Measurements from ENCODE around the gene CIT.
A peak's percentile ranks its signal among the peaks of the same experiment; 100 is the strongest.

CIT gene

DNA sequence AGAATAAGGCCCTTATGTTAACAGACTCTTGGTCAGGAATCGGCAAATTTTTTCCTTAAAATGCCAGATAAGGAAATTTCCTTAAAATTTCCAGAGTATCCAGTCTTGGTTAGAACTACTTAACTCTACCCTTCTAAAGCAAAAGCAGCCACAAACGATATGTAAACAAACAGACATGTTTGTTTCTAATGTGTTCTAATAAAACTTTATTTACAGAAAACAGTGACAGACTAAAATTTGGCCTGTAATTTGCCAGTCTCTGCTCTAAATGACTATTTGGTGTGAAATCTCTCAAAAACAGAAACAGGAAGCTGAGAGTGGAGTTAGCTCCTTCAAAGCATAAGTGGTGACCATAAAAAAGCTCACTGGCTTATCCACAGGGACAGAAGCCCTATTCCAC lies 131.0 kb downstream of the CIT start:
- CTCF ChIA-PET, result no interaction called here
- peaks cover 32 to 66% of the 10 kb centered on the region in 2 experiments for H3K36me3 ChIP-seq (ENCODE audit: control insufficient read depth in 2 of 2, insufficient read depth in 1 of 2, low read length in 2 of 2)
- POLR2A ChIA-PET, result no interaction called here

DNA sequence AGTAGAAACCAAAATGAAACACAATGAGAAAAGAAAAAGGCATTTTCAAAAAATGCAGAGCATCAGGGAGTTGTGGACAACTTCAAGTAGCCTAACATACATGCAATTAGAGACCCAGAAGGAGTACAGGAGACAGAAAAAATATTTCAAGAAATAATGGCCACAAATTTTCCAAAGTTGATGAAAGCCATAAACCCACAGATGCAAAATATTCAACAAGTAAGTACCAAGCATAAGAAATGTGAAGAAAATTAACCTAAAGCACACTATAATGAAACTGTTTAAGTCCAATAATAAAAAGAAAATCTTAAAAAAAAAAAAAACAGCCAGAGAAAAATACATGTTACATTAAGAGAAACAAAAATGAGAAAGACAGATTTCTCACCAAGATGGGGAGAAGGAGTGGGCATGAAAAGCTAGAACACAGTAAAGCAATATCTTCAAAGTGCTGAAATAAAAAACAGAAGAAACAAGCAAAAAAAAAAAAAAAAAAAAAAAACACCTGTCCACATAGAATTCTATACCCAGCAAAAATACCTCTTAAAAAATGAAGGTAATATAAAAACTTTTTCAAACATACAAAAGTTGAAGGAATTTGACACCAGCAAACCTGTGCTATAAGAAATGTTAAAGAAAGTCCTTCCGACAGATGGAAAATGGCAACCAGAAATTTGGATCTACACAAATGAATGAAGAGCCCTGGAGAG lies 132.1 kb downstream of the CIT start:
- peak; percentile 99 for TF ChIP-seq ZNF558 (tag by site-specific recombination; IDR thresholded peaks at IDR 0.05)
- TF ChIP-seq, protein P1, sequence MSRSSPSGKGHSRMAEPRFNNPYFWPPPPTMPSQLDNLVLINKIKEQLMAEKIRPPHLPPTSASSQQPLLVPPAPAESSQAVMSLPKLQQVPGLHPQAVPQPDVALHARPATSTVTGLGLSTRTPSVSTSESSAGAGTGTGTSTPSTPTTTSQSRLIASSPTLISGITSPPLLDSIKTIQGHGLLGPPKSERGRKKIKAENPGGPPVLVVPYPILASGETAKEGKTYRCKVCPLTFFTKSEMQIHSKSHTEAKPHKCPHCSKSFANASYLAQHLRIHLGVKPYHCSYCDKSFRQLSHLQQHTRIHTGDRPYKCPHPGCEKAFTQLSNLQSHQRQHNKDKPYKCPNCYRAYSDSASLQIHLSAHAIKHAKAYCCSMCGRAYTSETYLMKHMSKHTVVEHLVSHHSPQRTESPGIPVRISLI (tag by site-specific recombination; IDR thresholded peaks at IDR 0.05), result peak; percentile 76
- TF ChIP-seq HOXA7 (CRISPR knock-in tag; IDR thresholded peaks at IDR 0.05; ENCODE audit: borderline replicate concordance), result no peak
- TF ChIP-seq SETDB1 (IDR thresholded peaks at IDR 0.05; ENCODE audit: insufficient read length, low read length), result peak; percentile 88
- ChIA-PET POLR2A (interaction anchor here (0.7 kb wide), 1 partner anchor 12 kb away, joined by 3 read pairs; no protein-coding TSS in a partner anchor), CTCF (interaction anchor here (0.6 kb wide), 1 partner anchor 50 kb away, joined by 6 read pairs; no protein-coding TSS in a partner anchor)
- no peaks in the 10 kb centered on the region for H3K4me1 ChIP-seq (ENCODE audit: control insufficient read depth, insufficient read depth, low read length)
- no peak overlapping the region for H3K27ac ChIP-seq (ENCODE audit: extremely low read depth, low read depth, low read length)
- H3K4me3 ChIP-seq (ENCODE audit: low read depth, low read length), result no peak overlapping the region
- no peaks in the 10 kb centered on the region for H3K9me3 ChIP-seq (ENCODE audit: control insufficient read depth, insufficient read depth, low read depth, low read length)
- H3K36me3 ChIP-seq (ENCODE audit: control insufficient read depth in 2 of 2, insufficient read depth in 1 of 2, low read length in 2 of 2), result peaks cover 36 to 61% of the 10 kb centered on the region in 2 experiments

More for the DNA sequence above, 131.0 kb downstream of the CIT start:
- no peaks in the 10 kb centered on the region for H3K4me1 ChIP-seq (ENCODE audit: control insufficient read depth, insufficient read depth, low read length)
- TF ChIP-seq ZNF626 (tag by site-specific recombination; IDR thresholded peaks at IDR 0.05), result no peak
- TF ChIP-seq, protein P2, sequence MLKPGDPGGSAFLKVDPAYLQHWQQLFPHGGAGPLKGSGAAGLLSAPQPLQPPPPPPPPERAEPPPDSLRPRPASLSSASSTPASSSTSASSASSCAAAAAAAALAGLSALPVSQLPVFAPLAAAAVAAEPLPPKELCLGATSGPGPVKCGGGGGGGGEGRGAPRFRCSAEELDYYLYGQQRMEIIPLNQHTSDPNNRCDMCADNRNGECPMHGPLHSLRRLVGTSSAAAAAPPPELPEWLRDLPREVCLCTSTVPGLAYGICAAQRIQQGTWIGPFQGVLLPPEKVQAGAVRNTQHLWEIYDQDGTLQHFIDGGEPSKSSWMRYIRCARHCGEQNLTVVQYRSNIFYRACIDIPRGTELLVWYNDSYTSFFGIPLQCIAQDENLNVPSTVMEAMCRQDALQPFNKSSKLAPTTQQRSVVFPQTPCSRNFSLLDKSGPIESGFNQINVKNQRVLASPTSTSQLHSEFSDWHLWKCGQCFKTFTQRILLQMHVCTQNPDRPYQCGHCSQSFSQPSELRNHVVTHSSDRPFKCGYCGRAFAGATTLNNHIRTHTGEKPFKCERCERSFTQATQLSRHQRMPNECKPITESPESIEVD (tag by site-specific recombination; IDR thresholded peaks at IDR 0.05), result no peak
- no peak for TF ChIP-seq ZNF610 (tag by site-specific recombination; IDR thresholded peaks at IDR 0.05; ENCODE audit: borderline replicate concordance)
- TF ChIP-seq ZBTB8A (tag by site-specific recombination; IDR thresholded peaks at IDR 0.05), result no peak
- no peak for TF ChIP-seq ZNF175 (tag by site-specific recombination; IDR thresholded peaks at IDR 0.05)
- TF ChIP-seq, protein P3, sequence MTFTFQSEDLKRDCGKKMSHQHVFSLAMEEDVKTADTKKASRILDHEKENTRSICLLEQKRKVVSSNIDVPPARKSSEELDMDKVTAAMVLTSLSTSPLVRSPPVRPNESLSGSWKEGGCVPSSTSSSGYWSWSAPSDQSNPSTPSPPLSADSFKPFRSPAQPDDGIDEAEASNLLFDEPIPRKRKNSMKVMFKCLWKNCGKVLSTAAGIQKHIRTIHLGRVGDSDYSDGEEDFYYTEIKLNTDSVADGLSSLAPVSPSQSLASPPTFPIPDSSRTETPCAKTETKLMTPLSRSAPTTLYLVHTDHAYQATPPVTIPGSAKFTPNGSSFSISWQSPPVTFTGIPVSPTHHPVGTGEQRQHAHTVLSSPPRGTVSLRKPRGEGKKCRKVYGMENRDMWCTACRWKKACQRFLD (tag by site-specific recombination; IDR thresholded peaks at IDR 0.05), result no peak
- TF ChIP-seq, protein P4, sequence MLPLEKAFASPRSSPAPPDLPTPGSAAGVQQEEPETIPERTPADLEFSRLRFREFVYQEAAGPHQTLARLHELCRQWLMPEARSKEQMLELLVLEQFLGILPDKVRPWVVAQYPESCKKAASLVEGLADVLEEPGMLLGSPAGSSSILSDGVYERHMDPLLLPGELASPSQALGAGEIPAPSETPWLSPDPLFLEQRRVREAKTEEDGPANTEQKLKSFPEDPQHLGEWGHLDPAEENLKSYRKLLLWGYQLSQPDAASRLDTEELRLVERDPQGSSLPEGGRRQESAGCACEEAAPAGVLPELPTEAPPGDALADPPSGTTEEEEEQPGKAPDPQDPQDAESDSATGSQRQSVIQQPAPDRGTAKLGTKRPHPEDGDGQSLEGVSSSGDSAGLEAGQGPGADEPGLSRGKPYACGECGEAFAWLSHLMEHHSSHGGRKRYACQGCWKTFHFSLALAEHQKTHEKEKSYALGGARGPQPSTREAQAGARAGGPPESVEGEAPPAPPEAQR (tag by site-specific recombination; IDR thresholded peaks at IDR 0.05), result no peak
- no peak overlapping the region for H3K4me3 ChIP-seq (ENCODE audit: low read depth, low read length)
- H3K27ac ChIP-seq (ENCODE audit: extremely low read depth, low read depth, low read length), result no peak overlapping the region
- no peaks in the 10 kb centered on the region for H3K9me3 ChIP-seq (ENCODE audit: control insufficient read depth, insufficient read depth, low read depth, low read length)

DNA sequence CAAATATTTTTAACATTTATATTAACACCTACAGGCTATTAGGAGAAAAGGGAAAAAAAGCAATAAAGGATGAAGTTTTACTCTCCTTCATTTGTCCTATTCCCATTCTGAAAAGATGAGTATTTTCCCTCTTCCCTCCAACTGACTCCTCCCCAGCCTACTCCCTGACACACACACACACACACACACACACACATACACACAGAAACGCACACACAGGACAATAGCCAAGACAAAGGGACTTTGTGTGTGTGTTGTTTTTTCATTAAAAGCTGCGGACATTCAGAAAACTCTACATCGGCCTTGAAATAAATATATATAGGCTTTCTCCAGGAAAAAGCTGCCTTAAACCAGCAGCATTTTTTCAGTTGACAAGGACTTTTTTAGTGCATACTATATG lies 134.4 kb downstream of the CIT start:
- Histone ChIP-seq H3K27ac (ENCODE audit: extremely low read depth, low read depth, low read length) (no peak overlapping the region), H3K9me3 (ENCODE audit: control insufficient read depth, insufficient read depth, low read depth, low read length) (no peaks in the 10 kb centered on the region), H3K4me3 (ENCODE audit: low read depth, low read length) (no peak overlapping the region), H3K4me1 (ENCODE audit: control insufficient read depth, insufficient read depth, low read length) (no peaks in the 10 kb centered on the region), H3K36me3 (ENCODE audit: control insufficient read depth in 2 of 2, insufficient read depth in 1 of 2, low read length in 2 of 2) (peaks cover 32 to 42% of the 10 kb centered on the region in 2 experiments)
- ChIA-PET CTCF (interaction anchor here (1.3 kb wide), 1 partner anchor 14 kb away, joined by 3 read pairs; no protein-coding TSS in a partner anchor), POLR2A (no interaction called here)
- TF ChIP-seq ZNF658 (tag by site-specific recombination; IDR thresholded peaks at IDR 0.05) (no peak), ZNF10 (tag by site-specific recombination; IDR thresholded peaks at IDR 0.05) (no peak), KLF10 (tag by site-specific recombination; IDR thresholded peaks at IDR 0.05) (no peak), ZNF184 (tag by site-specific recombination; IDR thresholded peaks at IDR 0.05) (no peak), KLF16 (tag by site-specific recombination; IDR thresholded peaks at IDR 0.05) (no peak)
- TF ChIP-seq, protein P5, sequence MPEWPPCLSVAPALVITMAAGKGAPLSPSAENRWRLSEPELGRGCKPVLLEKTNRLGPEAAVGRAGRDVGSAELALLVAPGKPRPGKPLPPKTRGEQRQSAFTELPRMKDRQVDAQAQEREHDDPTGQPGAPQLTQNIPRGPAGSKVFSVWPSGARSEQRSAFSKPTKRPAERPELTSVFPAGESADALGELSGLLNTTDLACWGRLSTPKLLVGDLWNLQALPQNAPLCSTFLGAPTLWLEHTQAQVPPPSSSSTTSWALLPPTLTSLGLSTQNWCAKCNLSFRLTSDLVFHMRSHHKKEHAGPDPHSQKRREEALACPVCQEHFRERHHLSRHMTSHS (tag by site-specific recombination; IDR thresholded peaks at IDR 0.05), result no peak
- TF ChIP-seq, protein P6, sequence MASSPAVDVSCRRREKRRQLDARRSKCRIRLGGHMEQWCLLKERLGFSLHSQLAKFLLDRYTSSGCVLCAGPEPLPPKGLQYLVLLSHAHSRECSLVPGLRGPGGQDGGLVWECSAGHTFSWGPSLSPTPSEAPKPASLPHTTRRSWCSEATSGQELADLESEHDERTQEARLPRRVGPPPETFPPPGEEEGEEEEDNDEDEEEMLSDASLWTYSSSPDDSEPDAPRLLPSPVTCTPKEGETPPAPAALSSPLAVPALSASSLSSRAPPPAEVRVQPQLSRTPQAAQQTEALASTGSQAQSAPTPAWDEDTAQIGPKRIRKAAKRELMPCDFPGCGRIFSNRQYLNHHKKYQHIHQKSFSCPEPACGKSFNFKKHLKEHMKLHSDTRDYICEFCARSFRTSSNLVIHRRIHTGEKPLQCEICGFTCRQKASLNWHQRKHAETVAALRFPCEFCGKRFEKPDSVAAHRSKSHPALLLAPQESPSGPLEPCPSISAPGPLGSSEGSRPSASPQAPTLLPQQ (tag by site-specific recombination; IDR thresholded peaks at IDR 0.05), result no peak
